Fibroblast of mammary gland (primary cell): ENCODE data around the gene ILF2.

Experiments used
- DNase-seq: peaks from one replicate; pipeline ENCODE4 v3.0.0-alpha.2; 2010; ENCODE audit warnings: low read depth
- H3K4me3 ChIP-seq: 2 replicates; pipeline ENCODE4 v1.5.1; 2011; ENCODE audit warnings: low read depth, mild to moderate bottlenecking, low read length, moderate library complexity; ENCODE audit not compliant: control insufficient read depth
- TF ChIP-seq, protein P1 (sequence below): conservative IDR thresholded peaks from 2 replicates; pipeline ENCODE4 v1.5.1; 2011; ENCODE audit warnings: low read depth, low read length, inconsistent platforms; ENCODE audit not compliant: control insufficient read depth, insufficient read depth

The ILF2 gene

DNA sequence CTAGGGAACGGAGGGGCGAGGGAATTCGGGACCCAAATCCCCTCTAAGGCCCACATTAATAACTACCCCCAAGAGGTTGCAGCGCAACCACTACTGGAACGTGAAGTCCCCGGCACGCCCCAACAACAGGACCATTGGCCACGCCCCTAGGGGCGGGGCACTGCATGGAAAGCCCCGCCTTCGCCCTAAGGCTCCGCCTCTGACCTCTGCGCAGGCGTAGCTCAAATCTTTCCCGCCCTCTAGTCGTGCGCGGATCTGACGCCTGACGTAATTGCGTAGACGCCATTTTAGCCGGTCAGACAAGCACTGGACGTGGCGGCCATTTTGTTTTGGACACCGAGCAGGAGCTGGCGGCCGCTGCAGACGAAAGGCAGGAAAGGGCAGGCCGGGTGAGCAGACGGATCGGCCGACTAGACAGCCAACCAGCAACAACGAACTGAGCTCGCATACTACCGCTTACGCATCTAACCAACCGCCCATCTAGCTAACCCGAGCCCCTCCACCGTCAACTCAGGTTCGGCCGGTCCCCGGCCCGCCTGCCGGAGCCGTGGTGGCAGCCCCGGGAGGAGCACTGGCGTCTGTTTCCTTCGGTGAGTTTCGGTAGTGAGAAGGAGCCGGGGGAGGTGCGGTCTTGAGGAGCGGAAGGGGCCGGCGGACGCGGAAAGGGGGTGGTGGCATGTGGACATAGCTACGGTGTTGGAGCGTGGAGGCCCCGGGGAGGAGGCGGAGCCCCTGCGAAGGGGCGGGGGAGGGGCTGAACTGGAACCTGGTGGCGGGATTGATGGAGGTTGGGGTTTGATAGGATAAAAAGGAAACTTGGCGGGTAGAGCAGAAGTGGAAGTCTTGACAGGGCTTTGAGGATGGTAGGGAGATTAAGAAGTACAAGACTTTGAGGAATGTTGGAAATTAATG is 36.8 kb downstream of the ILF2 start, which contains the start of gene CHTOP:
Gene CHTOP (plus strand): TSS at position 313 of the 912 bp plus-strand sequence. CDS start 2,523 bp downstream, outside the sequence.
- TF ChIP-seq, protein P1, sequence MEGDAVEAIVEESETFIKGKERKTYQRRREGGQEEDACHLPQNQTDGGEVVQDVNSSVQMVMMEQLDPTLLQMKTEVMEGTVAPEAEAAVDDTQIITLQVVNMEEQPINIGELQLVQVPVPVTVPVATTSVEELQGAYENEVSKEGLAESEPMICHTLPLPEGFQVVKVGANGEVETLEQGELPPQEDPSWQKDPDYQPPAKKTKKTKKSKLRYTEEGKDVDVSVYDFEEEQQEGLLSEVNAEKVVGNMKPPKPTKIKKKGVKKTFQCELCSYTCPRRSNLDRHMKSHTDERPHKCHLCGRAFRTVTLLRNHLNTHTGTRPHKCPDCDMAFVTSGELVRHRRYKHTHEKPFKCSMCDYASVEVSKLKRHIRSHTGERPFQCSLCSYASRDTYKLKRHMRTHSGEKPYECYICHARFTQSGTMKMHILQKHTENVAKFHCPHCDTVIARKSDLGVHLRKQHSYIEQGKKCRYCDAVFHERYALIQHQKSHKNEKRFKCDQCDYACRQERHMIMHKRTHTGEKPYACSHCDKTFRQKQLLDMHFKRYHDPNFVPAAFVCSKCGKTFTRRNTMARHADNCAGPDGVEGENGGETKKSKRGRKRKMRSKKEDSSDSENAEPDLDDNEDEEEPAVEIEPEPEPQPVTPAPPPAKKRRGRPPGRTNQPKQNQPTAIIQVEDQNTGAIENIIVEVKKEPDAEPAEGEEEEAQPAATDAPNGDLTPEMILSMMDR, result no peak
- DNase-seq, result peak; percentile 99
- H3K4me3 ChIP-seq, result peak within 1 kb of the TSS; percentile 99

DNA sequence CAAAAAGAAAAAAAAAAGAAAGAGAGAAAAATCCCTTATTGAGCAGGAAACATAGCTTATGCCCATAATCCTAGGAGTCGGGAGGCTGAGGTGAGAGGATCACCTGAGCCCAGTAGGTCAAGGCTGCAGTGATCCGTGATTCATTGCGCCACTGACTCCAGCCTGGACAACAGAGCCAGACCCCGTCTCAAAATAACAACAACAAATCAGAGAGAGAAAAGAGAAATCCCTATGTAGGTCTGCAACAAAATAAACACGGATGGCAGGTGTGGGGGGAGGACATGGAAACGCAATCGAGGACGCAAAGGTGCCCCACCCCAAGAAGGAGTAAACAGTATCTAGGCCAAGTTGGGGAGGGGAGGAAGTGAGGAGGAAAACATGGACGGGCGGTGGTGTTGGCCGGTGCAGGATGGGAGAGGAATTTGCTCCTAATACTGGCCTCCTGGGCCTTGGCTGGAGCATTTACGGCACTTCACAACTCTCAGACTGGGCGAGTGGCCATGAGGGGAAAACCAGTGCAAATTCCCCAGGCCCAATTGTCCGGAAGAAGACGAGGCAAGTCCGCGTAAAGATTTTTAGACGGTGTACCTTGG is 37.5 kb downstream of the ILF2 start:
- H3K4me3 ChIP-seq, result peak overlapping the region; percentile 99
- no peak for DNase-seq
- TF ChIP-seq, protein P1, result no peak

DNA sequence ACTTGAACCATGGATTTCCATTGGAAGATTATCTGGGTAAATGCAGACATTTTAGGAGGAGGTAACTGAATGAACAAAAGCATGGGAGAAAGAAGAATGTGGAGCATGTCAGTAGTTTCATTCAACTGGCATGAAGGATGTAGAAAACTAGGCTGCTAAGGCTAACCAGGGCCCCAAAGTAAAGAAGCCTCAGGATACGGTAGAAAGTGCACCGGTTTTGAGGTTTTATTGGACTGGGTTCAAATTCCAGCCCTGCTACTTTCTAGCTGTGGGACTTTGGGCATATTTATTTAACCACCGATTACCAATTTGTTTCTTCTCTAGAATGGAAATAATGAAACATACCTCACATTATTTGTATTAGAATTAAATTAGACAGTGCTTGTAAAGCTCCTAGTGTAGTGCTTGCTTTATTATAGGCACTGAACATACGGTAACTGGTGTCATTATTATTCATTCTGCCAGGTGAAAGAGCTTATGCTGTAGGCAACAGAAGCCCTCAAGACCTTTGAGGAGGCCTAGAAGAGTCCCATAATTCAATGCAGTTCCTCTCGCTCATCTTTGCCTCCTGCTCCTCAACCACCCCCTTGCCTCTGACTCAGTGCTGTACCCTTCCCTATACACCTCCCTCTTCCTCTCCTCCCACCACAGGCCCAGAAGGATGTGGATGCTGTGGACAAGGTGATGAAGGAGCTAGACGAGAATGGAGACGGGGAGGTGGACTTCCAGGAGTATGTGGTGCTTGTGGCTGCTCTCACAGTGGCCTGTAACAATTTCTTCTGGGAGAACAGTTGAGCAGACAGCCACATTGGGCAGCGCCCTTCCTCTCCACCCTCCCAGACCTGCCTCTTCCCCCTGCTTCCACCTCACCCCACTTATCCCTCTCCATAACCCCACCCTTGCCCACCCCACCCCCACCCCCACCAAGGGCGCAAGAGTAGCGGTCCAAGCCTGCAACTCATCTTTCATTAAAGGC is 39.5 kb downstream of the ILF2 start:
- DNase-seq, result no peak
- no peak overlapping the region for H3K4me3 ChIP-seq
- TF ChIP-seq, protein P1, result no peak

DNA sequence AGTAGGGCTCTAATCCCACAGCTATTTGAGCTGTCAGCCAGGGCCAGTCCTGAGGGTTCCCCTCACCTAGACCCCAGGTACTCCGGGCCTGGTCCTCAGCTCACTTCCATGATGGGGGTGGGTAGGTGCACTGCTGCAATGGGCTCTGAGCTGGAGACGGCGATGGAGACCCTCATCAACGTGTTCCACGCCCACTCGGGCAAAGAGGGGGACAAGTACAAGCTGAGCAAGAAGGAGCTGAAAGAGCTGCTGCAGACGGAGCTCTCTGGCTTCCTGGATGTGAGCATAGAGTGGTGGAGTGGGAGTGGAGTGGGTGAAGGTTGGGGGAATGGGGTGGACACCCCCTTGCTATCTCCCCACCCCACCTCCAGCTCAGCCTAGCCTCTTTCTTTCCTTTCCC is 40.4 kb downstream of the ILF2 start:
- no peak overlapping the region for H3K4me3 ChIP-seq
- DNase-seq, result no peak
- TF ChIP-seq, protein P1, result no peak

DNA sequence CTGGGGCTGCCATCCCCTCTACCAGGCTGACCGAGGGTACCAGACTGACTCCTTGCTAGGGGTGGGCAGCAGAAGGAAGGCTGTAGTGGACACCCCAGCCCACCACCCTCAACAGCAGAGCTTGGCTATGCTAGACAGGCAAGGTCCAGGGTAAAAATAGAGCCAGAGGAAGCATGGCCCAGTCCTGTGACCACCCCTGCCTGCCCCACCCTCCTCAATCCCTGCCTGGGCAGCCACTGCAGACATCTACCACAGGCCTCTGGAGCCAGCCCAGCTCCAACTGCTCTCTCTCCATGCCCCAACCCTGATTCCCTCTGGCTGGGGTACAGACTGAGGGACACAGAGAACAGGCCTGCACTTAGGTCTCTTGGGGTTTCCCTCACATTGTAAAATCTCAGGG is 40.8 kb downstream of the ILF2 start:
- no peak for DNase-seq
- TF ChIP-seq, protein P1, result no peak

DNA sequence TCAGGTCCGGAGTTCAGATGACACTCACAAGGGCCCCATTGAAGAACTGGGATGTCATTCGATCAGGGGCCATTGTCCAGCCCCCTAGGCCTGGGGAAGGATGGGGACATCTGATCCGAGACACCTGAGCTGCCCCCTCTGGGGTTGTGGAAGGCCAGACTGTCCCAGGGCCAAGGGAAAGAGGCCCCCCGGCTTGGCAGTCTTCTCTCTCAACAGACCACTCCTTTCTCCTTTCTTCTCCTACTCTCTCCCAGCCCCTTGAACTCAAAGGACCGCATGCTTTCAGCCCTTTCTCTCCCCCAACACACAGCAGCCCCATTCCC is 41.5 kb downstream of the ILF2 start:
- TF ChIP-seq, protein P1, result no peak
- no peak overlapping the region for H3K4me3 ChIP-seq
- no peak for DNase-seq

More for the DNA sequence above, 40.8 kb downstream of the ILF2 start:
- no peak overlapping the region for H3K4me3 ChIP-seq
